VCaP (cell line): Measurements from ENCODE around the gene BTBD6.

Experiments used
- H3K27ac ChIP-seq: fragments of 450-650 bp; 2 replicates; pipeline ENCODE4 v1.5.1; 2017
- CTCF ChIP-seq: fragments of 450-650 bp; conservative IDR thresholded peaks from 2 replicates; pipeline ENCODE4 v1.5.1; 2017; ENCODE audit warnings: mild to moderate bottlenecking, moderate library complexity

BTBD6 gene

DNA sequence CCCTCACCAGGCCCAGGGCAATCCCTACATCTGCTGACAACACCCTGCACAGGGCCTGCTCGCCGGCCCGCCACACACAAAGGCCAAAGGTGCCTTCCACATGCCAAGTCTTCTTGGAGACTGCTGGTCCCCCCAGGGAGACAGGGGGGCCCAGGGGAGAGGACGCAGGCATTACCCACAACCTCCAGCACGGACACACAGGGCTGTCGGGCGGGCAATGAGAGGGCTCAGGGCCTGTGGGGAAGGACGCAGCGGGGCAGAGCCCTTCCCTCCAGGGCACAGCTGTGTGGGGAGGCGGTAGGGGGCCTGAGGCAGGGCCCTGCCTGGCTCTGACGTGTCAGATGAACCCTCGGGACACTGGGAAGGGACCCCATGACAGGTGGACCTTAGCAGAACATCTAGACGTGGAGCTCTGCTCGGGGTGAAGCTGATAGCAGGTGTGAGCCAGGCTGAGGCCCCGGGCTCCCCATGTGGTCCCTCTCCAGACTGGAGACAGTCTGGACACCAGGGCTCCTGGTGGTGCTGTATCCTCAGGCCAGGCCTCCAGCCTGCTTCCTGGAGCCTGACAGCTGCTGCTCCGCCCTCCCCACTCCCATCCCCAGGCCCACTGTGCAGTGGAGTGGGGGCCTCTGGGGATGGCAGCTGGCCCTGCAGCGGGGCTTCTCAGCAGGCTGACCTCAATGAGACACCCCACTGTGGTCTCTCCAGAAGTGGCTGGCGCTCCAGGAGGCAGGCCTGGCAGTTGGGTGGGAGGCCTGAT lies 35.6 kb upstream of the BTBD6 start:
- TF ChIP-seq CTCF: no peak
- H3K27ac ChIP-seq: no peak overlapping the region

DNA sequence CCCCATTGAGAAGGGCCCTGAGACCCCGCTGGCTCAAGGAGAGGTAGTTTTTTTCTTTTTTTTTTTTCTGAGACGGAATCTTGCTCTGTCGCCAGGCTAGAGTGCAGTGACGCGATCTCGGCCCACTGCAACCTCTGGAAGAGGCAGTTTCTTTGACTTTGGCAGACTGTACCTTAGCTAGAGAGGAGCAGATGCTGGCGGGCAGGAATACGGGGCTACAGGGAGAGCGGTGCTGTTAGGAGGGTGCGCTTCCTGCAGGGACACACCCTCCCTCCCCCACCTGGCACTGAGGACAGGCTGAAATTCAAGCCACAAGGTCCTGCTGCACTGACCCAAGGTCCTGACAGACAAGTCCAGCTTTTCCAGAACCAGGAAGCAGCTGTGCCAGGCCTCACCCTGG lies 35.0 kb upstream of the BTBD6 start:
- H3K27ac ChIP-seq: no peak overlapping the region
- TF ChIP-seq CTCF: no peak

GRCh38 chr14:105214324-105214915 lies 33.9 kb upstream of the BTBD6 start:
- H3K27ac ChIP-seq: no peak overlapping the region
- no peak for TF ChIP-seq CTCF

- no peak for TF ChIP-seq CTCF
Observed at GRCh38 chr14:105215602-105216001, 32.7 kb upstream of the BTBD6 start.

DNA sequence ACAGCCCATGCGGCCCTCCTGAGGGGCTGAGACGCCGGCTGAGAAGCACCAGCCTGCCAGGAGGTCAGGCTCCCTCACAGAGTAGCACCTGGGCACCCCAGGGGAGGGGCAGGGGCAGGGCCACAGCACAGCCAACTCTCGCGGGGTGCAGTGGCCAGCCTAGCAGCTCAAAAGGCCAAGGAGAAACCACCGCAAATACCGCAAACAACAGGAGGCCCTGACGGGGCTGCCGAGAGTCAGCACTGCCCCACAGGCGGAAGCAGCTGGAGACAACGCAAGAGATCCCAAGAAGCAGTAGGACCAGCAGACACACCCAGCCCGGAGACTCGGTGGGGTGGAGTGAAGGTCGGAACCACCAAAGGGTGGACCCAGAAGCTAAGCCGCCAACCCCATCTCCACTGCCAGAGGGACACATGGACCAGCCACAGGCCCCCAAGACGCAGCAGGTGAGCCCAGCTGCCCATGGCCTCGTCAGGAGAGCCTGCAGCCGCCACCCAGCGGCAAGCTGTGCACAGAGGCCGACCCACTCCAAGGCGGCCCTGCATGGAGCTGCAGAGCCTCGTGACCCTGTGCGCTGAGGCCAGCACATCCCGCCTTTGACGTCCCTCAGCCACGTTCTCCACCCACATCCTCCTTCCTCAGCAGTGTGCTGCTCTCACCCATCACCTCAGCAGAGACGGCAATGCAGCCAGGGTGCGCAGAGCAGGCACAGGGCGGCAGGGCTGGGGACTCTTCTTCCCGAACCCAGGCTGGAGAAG lies 31.7 kb upstream of the BTBD6 start:
- no peak for TF ChIP-seq CTCF

More at GRCh38 chr14:105215602-105216001, 32.7 kb upstream of the BTBD6 start:
- H3K27ac ChIP-seq: no peak overlapping the region

GRCh38 chr14:105217774-105218173 lies 30.6 kb upstream of the BTBD6 start:
- TF ChIP-seq CTCF: no peak
- H3K27ac ChIP-seq: no peak overlapping the region

More for the DNA sequence above, 31.7 kb upstream of the BTBD6 start:
- no peak overlapping the region for H3K27ac ChIP-seq

DNA sequence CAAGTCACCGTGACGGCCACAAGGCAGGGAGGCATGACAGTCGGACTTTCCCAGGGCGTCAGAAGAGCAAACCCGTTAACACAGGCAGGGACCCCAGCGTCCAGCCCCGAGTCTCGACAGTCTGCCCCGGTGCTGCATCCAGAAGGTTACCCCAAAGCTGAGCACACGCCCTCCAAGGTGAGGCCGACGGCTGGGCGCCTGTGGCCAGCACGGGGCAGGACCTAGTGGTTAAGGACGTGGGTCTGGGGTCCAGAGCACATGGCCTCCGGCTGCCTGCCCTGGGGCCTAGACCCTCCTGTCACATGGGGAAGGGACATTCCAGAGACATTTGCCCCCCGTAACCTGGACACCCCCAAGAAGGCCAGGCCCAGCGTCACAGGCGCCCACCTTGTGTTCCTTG lies 29.7 kb upstream of the BTBD6 start:
- no peak for TF ChIP-seq CTCF
- no peak overlapping the region for H3K27ac ChIP-seq
